T-cell (primary cell): Measurements from ENCODE around the gene XRCC1. TPM values are rescaled to one million over a fixed set of nuclear protein-coding genes. Genes with fewer than 3 reads are reported as not detected.

Experiments
- ATAC-seq, 4 experiments: fragments of 200-7000 bp in 3 of 4; fragments of 150-1000 bp in 1 of 4; cut with Tn5 transposase; replicated peaks in 1 of 4; 1 replicate in 3 of 4; 2 replicates in 1 of 4; pipeline ENCODE4 v1.10.0; 2021; ENCODE audit warnings: moderate library complexity in 3 of 4, mild to moderate bottlenecking in 2 of 4, moderate number of reproducible peaks in 1 of 4
- CTCF ChIA-PET, 2 donors: fragments of 300-600 bp; sonication (Branson Sonifier 250); formaldehyde crosslinking; loops; one replicate each; lab custom pipeline; 2022; ENCODE audit warnings: antibody characterized with exemption in 2 of 2; lab: Charles Lee
- POLR2A ChIA-PET, 2 donors: fragments of 300-600 bp; sonication (Branson Sonifier 250); formaldehyde crosslinking; loops; one replicate each; lab custom pipeline; 2022; ENCODE audit warnings: antibody characterized with exemption in 2 of 2; lab: Charles Lee
- DNase-seq, 35 experiments: peaks; one replicate each; pipeline versions ENCODE4 v3.0.0 to v3.0.0-alpha.2; 2013 to 2023
- H3K27ac ChIP-seq: one replicate; pipeline ENCODE4 v1.5.1; 2013; ENCODE audit warnings: low read length
- H3K27me3 ChIP-seq, 2 experiments: replicated peaks in 1 of 2; 1 replicate in 1 of 2; 2 replicates in 1 of 2; pipeline versions ENCODE4 v1.6.1 to v1.7.0; 2013; ENCODE audit warnings: low read length in 1 of 2, mixed read lengths in 1 of 2; ENCODE audit not compliant: control insufficient read depth in 2 of 2, insufficient read depth in 2 of 2; ENCODE audit errors: extremely low read depth in 1 of 2
- H3K36me3 ChIP-seq, 2 donors: 1 replicate in 1 of 2; 2 replicates in 1 of 2; pipeline versions ENCODE4 v1.6.1 to v1.7.0; 2013; ENCODE audit warnings: low read length in 1 of 2; ENCODE audit not compliant: control insufficient read depth in 2 of 2, insufficient read depth in 1 of 2; ENCODE audit errors: extremely low read depth in 1 of 2
- H3K4me1 ChIP-seq, 2 experiments: 1 replicate in 1 of 2; 2 replicates in 1 of 2; pipeline versions ENCODE4 v1.6.1 to v1.7.0; 2013; ENCODE audit warnings: low read length in 2 of 2, mixed read lengths in 1 of 2; ENCODE audit not compliant: insufficient read depth in 2 of 2, control insufficient read depth in 1 of 2; ENCODE audit errors: extremely low read depth in 1 of 2
- H3K4me3 ChIP-seq, 2 donors: 1 replicate in 1 of 2; 2 replicates in 1 of 2; pipeline versions ENCODE4 v1.5.1 to v1.7.0; 2013; ENCODE audit warnings: mild to moderate bottlenecking in 2 of 2, low read length in 1 of 2, moderate library complexity in 1 of 2; ENCODE audit not compliant: control insufficient read depth in 1 of 2; ENCODE audit errors: extremely low read depth in 1 of 2
- H3K9me3 ChIP-seq: 2 replicates; pipeline ENCODE4 v1.7.0; 2013
- H3K27ac Mint-ChIP-seq, 2 donors: one replicate each; pipeline ENCODE4 v1.8.0; 2020 to 2021; ENCODE audit warnings: mild to moderate bottlenecking in 2 of 2, mixed read lengths in 2 of 2
- H3K27me3 Mint-ChIP-seq, 2 donors: one replicate each; pipeline ENCODE4 v1.8.0; 2021 to 2022; ENCODE audit warnings: mixed read lengths in 2 of 2
- H3K36me3 Mint-ChIP-seq: one replicate; pipeline ENCODE4 v1.8.0; 2021; ENCODE audit warnings: mixed read lengths
- H3K4me1 Mint-ChIP-seq, 3 donors: one replicate each; pipeline ENCODE4 v1.8.0; 2020 to 2022; ENCODE audit warnings: mixed read lengths in 3 of 3, mild to moderate bottlenecking in 1 of 3
- H3K4me3 Mint-ChIP-seq, 3 donors: one replicate each; pipeline ENCODE4 v1.8.0; 2020 to 2022; ENCODE audit warnings: mild to moderate bottlenecking in 3 of 3, mixed read lengths in 3 of 3, moderate library complexity in 3 of 3
- H3K9me3 Mint-ChIP-seq, 3 donors: one replicate each; pipeline ENCODE4 v1.8.0; 2020 to 2022; ENCODE audit warnings: mixed read lengths in 3 of 3
- WGBS: methylation state at CpG from one replicate; pipeline ENCODE4 v1.1.5; 2013; ENCODE audit warnings: missing lambda C conversion rate; ENCODE audit not compliant: insufficient coverage; 5-methylcytosine and 5-hydroxymethylcytosine counted together
- total RNA-seq, 35 experiments: library from RNA in 6 of 35; stranded (reverse) in 6 of 35; fragments of 120-200 nt in 1 of 35; gene quantifications; one replicate each; pipeline versions ENCODE4 v1.2.1 to v1.2.4 and lab custom pipeline; 2013 to 2026

XRCC1 gene
- total RNA-seq, 5 donors from 2014 or later (not counting 1 experiment from before 2014, with no cell fraction given): 31.7 to 37.8 (median 35.4) TPM

DNA sequence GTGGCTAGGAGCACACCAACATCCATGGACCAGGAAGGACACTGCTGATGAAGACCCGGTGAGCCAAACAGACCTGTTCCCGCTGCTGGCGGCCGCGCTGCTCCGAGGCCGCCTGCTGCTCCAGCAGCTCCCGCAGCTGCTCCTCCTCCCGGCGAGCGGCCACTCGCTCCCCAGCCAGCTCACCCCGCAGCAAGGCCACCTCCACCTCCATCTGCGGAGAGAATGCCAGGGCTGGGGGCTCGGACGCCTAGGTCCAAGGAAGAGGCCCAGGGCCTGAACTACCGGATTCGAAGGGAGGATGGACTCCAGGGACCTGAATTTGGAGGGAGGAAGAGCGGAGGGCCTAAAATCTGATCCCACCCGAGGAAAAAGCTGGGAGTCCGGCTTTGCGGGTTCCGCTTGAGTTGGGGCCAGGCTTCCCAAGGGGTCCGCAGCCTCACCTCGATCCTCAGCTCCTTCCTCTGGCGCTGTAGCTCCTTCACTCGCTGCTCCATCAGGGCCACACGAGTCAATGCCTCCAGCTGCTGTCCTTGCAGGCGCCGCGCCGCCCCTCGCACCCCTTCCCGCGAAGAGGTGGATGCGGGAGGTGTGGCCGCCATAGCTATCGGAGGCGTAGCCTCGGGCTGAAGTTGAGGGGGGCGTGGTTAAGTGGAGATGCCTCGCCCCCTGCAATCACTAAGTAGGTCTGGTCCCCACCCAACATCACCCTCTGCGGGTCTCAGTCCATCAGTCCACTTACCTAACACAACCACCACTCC is 73.5 kb downstream of the XRCC1 start:
- no peaks in the 10 kb centered on the region for H3K9me3 Mint-ChIP-seq
- H3K36me3 ChIP-seq: peaks cover 13 to 14% of the 10 kb centered on the region in 2 donors
- H3K4me3 ChIP-seq: no peak overlapping the region
- ChIA-PET POLR2A (interaction anchor here (0.6 to 0.8 kb wide), 6 partner anchors 10 to 82 kb away, joined by 3 to 6 read pairs (median 4); no protein-coding TSS in a partner anchor), CTCF (interaction anchor here (0.6 kb wide), 3 partner anchors 71 to 1008 kb away, joined by 3 to 8 read pairs (median 3); no protein-coding TSS in a partner anchor)
- H3K4me3 Mint-ChIP-seq: peak overlapping the region in 1 of 3 donors; percentile 88
- peaks cover 2 to 34% of the 10 kb centered on the region in 2 experiments for H3K4me1 ChIP-seq
- H3K36me3 Mint-ChIP-seq: peaks cover 22% of the 10 kb centered on the region
- no peaks in the 10 kb centered on the region for H3K9me3 ChIP-seq
- no peak overlapping the region for H3K27ac ChIP-seq
- ATAC-seq (no peak), DNase-seq (no peak)
- WGBS: 97% methylated on average over 23 of the region's 43 CpGs
- H3K27ac Mint-ChIP-seq: peak overlapping the region in 1 of 2 donors; percentile 58
- no peaks in the 10 kb centered on the region for H3K27me3 Mint-ChIP-seq
- H3K27me3 ChIP-seq: no peaks in the 10 kb centered on the region
- H3K4me1 Mint-ChIP-seq: peaks cover 42 to 47% (median 47%) of the 10 kb centered on the region in 3 donors

DNA sequence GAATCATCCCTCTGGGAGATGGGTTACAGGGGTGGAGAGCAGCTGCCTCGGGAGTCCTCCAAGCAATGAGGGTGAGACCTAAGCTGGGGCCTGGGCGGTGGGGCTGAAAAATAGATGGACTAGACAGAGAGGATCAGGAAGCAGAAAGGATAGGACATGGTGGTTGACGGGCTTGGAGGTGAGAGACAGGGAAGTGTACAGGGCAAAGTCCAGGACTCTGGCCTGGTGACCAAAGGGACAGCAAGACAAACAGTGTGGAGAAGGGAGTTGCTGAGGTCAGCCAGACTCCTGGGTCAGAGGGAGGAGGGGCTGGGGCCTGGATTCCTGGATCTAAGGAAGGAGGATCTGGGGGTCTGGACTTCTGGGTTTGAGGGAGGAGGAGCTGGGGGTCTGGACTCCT is 76.3 kb downstream of the XRCC1 start:
- no peak for ATAC-seq
- Mint-ChIP-seq H3K27me3 (no peaks in the 10 kb centered on the region), H3K4me3 (no peak overlapping the region), H3K4me1 (peaks cover 28 to 35% (median 30%) of the 10 kb centered on the region in 3 donors), H3K9me3 (no peaks in the 10 kb centered on the region), H3K27ac (peak overlapping the region; percentile 13 to 34), H3K36me3 (peaks cover 33% of the 10 kb centered on the region)
- Histone ChIP-seq H3K27me3 (no peaks in the 10 kb centered on the region), H3K36me3 (peaks cover 21 to 37% of the 10 kb centered on the region in 2 donors), H3K4me3 (no peak overlapping the region), H3K4me1 (peaks cover 0 to 21% of the 10 kb centered on the region in 2 experiments), H3K9me3 (no peaks in the 10 kb centered on the region), H3K27ac (no peak overlapping the region)
- ChIA-PET CTCF (no interaction called here), POLR2A (interaction anchor here in 1 of 2 donors (0.5 kb wide), 1 partner anchor 64 kb away, joined by 5 read pairs; no protein-coding TSS in a partner anchor)
- DNase-seq: no peak
- WGBS: 85% methylated on average over 3 of the region's 3 CpGs

DNA sequence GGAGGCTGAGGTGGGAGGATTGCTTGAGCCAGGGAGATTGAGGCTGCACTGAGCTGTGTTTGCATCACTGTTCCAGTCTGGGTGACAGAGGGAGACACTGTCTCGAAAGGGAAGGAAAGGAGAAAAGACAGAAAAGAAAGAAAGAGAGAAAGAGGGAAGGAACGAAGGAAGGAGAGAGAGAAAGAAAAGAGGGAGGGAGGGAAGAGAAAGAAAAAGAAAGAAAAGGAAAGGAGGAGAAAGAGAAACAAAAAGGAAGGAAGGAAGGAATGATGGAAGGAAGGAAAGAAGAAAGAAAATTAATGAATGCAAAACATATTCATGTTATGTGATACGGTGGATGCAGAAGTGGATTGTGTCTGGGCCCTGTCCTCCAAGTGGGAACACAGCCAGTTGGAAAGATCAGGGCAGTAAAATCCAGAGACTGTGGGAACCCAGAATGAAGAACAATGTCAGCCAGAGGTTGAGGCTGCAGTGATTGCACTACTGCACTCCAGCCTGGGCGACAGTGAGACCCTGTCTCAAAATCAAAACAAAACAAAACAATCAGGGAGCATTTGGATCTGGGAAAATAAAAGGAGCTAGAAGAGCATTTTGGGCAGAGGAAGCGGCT is 77.0 kb downstream of the XRCC1 start:
- Mint-ChIP-seq H3K9me3 (no peaks in the 10 kb centered on the region), H3K27ac (peak overlapping the region in 1 of 2 donors; percentile 55), H3K36me3 (peaks cover 36% of the 10 kb centered on the region), H3K27me3 (no peaks in the 10 kb centered on the region), H3K4me3 (no peak overlapping the region), H3K4me1 (peaks cover 24 to 30% (median 25%) of the 10 kb centered on the region in 3 donors)
- no peak overlapping the region for H3K27ac ChIP-seq
- H3K4me1 ChIP-seq: peaks cover 0 to 16% of the 10 kb centered on the region in 2 experiments
- 91% methylated on average over 4 of the region's 5 CpGs for WGBS
- no peaks in the 10 kb centered on the region for H3K27me3 ChIP-seq
- ATAC-seq (no peak), DNase-seq (no peak)
- peaks cover 21 to 38% of the 10 kb centered on the region in 2 donors for H3K36me3 ChIP-seq
- no peak overlapping the region for H3K4me3 ChIP-seq
- POLR2A ChIA-PET: no interaction called here
- CTCF ChIA-PET: no interaction called here
- no peaks in the 10 kb centered on the region for H3K9me3 ChIP-seq

DNA sequence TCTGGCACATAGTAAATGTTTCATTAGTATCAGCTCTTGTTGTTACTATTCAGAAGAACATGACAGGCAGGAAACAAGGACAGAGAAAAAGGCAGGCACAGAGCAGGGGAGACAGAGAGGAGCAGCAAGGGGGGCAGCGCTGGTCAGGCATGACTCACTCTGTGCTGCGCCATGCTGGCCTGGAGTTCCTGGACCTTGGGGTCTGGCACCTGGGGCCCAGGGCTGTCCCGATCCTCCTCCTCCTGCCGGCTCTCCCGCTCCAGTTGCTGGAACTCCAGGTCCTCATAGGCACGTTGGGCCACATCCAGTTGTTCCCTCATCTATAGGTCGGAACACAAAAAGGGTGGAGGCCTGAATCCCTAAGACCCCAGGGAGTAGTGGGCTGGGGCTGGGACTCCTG is 78.4 kb downstream of the XRCC1 start:
- Histone ChIP-seq H3K27me3 (no peaks in the 10 kb centered on the region), H3K9me3 (no peaks in the 10 kb centered on the region), H3K36me3 (peaks cover 21 to 40% of the 10 kb centered on the region in 2 donors), H3K4me1 (peaks cover 0 to 3% of the 10 kb centered on the region in 2 experiments), H3K27ac (no peak overlapping the region), H3K4me3 (no peak overlapping the region)
- ATAC-seq (no peak), DNase-seq (no peak)
- Mint-ChIP-seq H3K27me3 (no peaks in the 10 kb centered on the region), H3K4me1 (peaks cover 11 to 17% (median 13%) of the 10 kb centered on the region in 3 donors), H3K9me3 (no peaks in the 10 kb centered on the region), H3K4me3 (no peak overlapping the region), H3K36me3 (peaks cover 37% of the 10 kb centered on the region), H3K27ac (no peak overlapping the region)
- WGBS: 92% methylated on average over 2 of the region's 7 CpGs
- ChIA-PET POLR2A (interaction anchor here in 1 of 2 donors (0.6 kb wide), 1 partner anchor 18 kb away, joined by 3 read pairs; no protein-coding TSS in a partner anchor), CTCF (interaction anchor here in 1 of 2 donors (0.9 to 1.5 kb wide), 2 partner anchors 33 to 50 kb away, joined by 3 to 4 read pairs; no protein-coding TSS in a partner anchor)

DNA sequence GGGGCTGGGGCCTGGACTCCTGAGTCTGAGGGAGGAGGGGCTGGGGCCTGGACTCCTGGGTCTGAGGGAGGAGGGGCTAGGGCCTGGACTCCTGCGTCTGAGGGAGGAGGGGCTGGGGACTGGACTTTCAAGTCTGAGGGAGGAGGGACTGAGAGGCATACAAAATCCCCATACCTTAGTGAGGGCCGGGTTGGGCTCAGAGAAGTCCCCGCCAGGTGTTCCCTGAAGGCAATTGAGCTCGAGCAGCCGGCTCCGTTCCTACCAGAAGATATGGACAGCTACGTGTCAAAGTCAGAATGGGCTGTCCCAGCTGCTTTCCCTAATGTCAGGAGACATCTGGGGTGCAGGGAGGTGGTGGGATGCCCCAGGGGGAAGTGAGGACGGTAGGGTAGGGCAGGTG is 80.2 kb downstream of the XRCC1 start:
- CTCF ChIA-PET: interaction anchor here (0.7 to 1.7 kb wide), 3 partner anchors 12 to 48 kb away, joined by 3 to 4 read pairs (median 4); no protein-coding TSS in a partner anchor
- no peak overlapping the region for H3K27ac ChIP-seq
- POLR2A ChIA-PET: no interaction called here
- H3K4me1 Mint-ChIP-seq: peaks cover 5 to 9% (median 7%) of the 10 kb centered on the region in 3 donors
- no peak overlapping the region for H3K4me3 ChIP-seq
- no peaks in the 10 kb centered on the region for H3K9me3 ChIP-seq
- H3K27me3 ChIP-seq: no peaks in the 10 kb centered on the region
- ATAC-seq: no peak
- H3K27me3 Mint-ChIP-seq: no peaks in the 10 kb centered on the region
- H3K27ac Mint-ChIP-seq: no peak overlapping the region
- 94% methylated on average over 6 of the region's 8 CpGs for WGBS
- H3K4me3 Mint-ChIP-seq: no peak overlapping the region
- no peak for DNase-seq
- H3K36me3 ChIP-seq: peaks cover 17 to 45% of the 10 kb centered on the region in 2 donors
- peaks cover 32% of the 10 kb centered on the region for H3K36me3 Mint-ChIP-seq
- no peaks in the 10 kb centered on the region for H3K4me1 ChIP-seq
- H3K9me3 Mint-ChIP-seq: no peaks in the 10 kb centered on the region
